Esophagus squamous epithelium (tissue), 5 donors: ENCODE data around the gene CNGB1. TPM values are rescaled to one million over a fixed set of nuclear protein-coding genes. Genes with fewer than 3 reads are reported as not detected.

Source experiments
- DNase-seq: peaks from one replicate; lab custom pipeline; 2025; lab: John Stamatoyannopoulos, UW
- H3K27ac ChIP-seq, 4 donors: fragments of 200-600 bp; sonication (generic); one replicate each; pipeline ENCODE4 v1.5.1; 2016 to 2019; ENCODE audit warnings: mild to moderate bottlenecking in 1 of 4
- H3K27me3 ChIP-seq, 4 donors: fragments of 200-600 bp; sonication (generic); 1 replicate in 3 of 4; 2 replicates in 1 of 4; pipeline versions ENCODE4 v1.5.1 to v1.6.0; 2017 to 2021; ENCODE audit warnings: antibody characterized with exemption in 1 of 4
- H3K36me3 ChIP-seq, 3 donors: fragments of 200-600 bp; sonication (generic); one replicate each; pipeline ENCODE4 v1.5.1; 2016 to 2019
- H3K4me1 ChIP-seq, 3 donors: fragments of 200-600 bp; sonication (generic); one replicate each; pipeline ENCODE4 v1.5.1; 2017 to 2019
- H3K4me3 ChIP-seq, 4 donors: fragments of 200-600 bp; sonication (generic); 1 replicate in 3 of 4; 2 replicates in 1 of 4; pipeline ENCODE4 v1.5.1; 2016 to 2019; ENCODE audit warnings: mild to moderate bottlenecking in 2 of 4, moderate library complexity in 1 of 4
- H3K9me3 ChIP-seq, 3 donors: fragments of 200-600 bp; sonication (generic); one replicate each; pipeline ENCODE4 v1.5.1; 2016 to 2019
- POLR2A ChIP-seq, 4 donors: fragments of 450-650 bp; IDR thresholded peaks; one replicate each; pipeline ENCODE4 v1.6.1; 2017; ENCODE audit warnings: antibody characterized with exemption in 4 of 4, mild to moderate bottlenecking in 4 of 4, moderate library complexity in 3 of 4
- WGBS, 2 donors: methylation state at CpG; one replicate each; pipeline ENCODE4 v1.1.5; 2018; 5-methylcytosine and 5-hydroxymethylcytosine counted together
- intact Hi-C: fragments of 100-400 bp; cut with DNase I; formaldehyde crosslinking; loops from one replicate; pipeline ENCODE4 v1.15.0; 2022
- total RNA-seq, 4 donors: library from RNA; depleted of rRNA; stranded (reverse); fragments of >200 nt; gene quantifications; one replicate each; pipeline ENCODE4 v1.1.0, GENCODE V29; 2016
- TF ChIP-seq, protein P1 (sequence below), 6 experiments: fragments of 450-650 bp in 4 of 6; fragments of 200-600 bp in 2 of 6; sonication (generic) in 2 of 6; IDR thresholded peaks; one replicate each; pipeline ENCODE4 v1.5.1; 2016 to 2019; ENCODE audit warnings: antibody characterized with exemption in 6 of 6, mild to moderate bottlenecking in 4 of 6, moderate library complexity in 4 of 6
- donor health status: DM: yes; HTN: yes; CAD: no.

CNGB1 gene
- total RNA-seq, 4 donors from 2014 or later, result 0.04 TPM; not detected in 3

DNA sequence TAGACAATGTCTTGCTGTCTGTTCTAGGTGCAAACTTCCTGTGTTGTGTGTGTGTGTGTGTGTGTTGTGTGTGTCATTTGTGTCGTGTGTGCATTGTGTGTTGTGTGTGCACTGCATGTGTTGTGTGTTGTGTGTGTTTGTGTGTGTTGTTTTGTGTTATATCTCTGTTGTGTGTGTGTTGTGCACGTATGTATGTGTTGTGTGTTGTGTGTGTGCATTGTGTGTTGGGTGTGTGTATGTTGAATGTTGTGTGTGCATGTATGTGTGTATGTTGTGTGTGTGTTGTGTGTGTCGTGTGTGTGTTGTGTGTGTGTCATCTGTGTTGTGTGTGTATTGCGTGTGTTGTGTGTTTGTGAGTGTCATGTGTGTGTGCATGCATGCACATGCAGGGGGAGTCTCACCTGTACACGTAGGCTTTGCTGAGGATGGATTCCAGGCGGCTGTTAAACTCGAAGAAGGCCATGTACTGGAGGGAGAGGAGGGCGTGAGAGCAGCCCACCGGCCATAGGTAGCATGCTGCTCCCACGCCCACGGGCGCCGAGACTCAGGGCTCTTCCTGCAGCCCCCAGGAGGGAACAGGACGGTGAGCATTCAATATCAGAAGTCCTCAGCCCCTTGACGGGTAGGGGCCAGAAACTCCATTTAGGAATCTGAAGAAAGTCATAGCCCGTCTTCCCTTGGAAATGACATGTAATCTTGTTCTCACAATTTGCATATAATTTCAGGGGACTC, 58.2 kb downstream of the CNGB1 start:
- peaks cover 0 to 10% (median 0%) of the 10 kb centered on the region in 4 donors for H3K27me3 ChIP-seq
- 81 to 82% methylated on average over 13 to 16 of the region's 16 CpGs for WGBS, 2 donors
- H3K27ac ChIP-seq, result no peak overlapping the region
- no peaks in the 10 kb centered on the region for H3K36me3 ChIP-seq
- no peak for DNase-seq
- intact Hi-C loops, result no loop called here
- no peaks in the 10 kb centered on the region for H3K4me1 ChIP-seq
- H3K9me3 ChIP-seq, result no peaks in the 10 kb centered on the region
- TF ChIP-seq, protein P1, sequence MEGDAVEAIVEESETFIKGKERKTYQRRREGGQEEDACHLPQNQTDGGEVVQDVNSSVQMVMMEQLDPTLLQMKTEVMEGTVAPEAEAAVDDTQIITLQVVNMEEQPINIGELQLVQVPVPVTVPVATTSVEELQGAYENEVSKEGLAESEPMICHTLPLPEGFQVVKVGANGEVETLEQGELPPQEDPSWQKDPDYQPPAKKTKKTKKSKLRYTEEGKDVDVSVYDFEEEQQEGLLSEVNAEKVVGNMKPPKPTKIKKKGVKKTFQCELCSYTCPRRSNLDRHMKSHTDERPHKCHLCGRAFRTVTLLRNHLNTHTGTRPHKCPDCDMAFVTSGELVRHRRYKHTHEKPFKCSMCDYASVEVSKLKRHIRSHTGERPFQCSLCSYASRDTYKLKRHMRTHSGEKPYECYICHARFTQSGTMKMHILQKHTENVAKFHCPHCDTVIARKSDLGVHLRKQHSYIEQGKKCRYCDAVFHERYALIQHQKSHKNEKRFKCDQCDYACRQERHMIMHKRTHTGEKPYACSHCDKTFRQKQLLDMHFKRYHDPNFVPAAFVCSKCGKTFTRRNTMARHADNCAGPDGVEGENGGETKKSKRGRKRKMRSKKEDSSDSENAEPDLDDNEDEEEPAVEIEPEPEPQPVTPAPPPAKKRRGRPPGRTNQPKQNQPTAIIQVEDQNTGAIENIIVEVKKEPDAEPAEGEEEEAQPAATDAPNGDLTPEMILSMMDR (IDR thresholded peaks at IDR 0.05), result no peak
- TF ChIP-seq POLR2A (IDR thresholded peaks at IDR 0.05), result no peak
- no peak overlapping the region for H3K4me3 ChIP-seq

DNA sequence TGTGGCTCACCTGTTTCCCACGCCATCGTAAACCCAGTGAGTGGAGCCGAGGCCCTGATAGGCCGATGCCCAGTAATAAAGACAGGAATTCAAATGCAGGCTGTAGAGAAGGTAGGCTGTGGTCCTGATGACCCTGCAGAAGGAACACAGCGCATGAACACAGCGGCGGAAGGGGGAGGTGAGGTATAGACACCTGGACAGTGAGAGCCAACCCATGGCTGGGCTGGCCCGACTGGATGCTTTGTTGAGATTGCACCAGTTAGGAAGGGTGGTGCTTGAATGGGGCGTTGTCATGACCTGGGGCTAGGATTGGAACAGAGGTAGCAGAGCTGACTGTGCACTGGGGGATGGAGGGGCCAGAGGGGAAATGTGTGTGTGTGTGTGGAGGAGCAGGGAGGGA, 59.2 kb downstream of the CNGB1 start:
- no peak for TF ChIP-seq POLR2A (IDR thresholded peaks at IDR 0.05)
- TF ChIP-seq, protein P1 (IDR thresholded peaks at IDR 0.05), result no peak
- intact Hi-C loops, result no loop called here
- Histone ChIP-seq H3K4me3 (no peak overlapping the region), H3K9me3 (no peaks in the 10 kb centered on the region), H3K27ac (no peak overlapping the region), H3K27me3 (peaks cover 0 to 14% (median 0%) of the 10 kb centered on the region in 4 donors), H3K4me1 (peaks cover 0 to 2% (median 0%) of the 10 kb centered on the region in 3 donors), H3K36me3 (no peaks in the 10 kb centered on the region)
- no peak for DNase-seq
- WGBS, 2 donors, result 76 to 81% methylated on average over 9 of the region's 9 CpGs

DNA sequence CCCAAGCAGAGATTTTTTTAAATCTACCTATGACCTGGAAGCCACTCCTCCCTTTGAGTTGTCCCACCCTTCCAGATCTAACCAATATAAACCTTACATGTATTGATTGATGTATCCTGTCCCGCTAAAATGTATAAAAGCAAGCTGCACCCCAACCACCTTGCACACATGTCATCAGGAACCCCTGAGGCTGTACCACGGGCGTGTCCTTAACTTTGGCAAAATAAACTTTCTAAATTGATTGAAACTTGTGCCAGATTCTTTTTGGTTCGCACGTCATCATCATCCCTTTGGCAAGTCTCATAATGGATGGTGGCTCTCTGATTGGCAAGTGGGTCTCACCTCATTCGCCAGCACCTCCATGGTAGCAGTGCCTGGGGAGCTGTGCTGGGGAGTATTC, 60.2 kb downstream of the CNGB1 start:
- 27 to 51% methylated on average over 5 to 6 of the region's 6 CpGs for WGBS, 2 donors

DNA sequence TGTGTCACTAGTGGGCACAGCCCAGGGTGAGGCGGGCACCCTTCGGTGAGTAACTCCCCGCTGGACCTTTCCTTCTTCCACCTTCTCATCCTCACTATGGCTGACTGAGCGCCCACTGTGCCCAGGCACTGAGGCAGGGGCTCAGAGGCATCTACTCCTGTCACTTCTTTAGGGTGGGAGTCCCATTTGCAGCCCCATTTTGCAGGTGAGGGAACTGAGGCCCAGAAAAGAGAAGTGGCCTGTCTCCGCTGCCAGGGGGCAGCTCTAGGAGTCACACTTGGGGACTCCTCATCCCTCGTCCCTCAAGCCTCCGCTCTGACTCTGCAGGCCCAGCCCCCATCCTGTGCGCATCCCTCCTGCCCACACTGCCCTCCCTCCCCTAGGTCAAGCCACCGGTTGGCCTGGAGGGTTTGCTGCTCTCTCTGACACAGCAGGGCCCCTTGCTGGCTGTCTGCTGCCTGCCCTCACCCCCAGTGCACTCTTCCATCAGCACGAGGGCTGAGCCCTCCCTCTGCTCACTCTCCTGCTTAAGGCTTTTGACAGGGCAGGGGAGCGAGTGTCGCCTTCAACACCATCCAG, 62.4 kb downstream of the CNGB1 start:
- Histone ChIP-seq H3K27ac (no peak overlapping the region), H3K27me3 (peaks cover 0 to 43% (median under 1%) of the 10 kb centered on the region in 4 donors), H3K4me3 (no peak overlapping the region), H3K9me3 (no peaks in the 10 kb centered on the region), H3K4me1 (peaks cover 0 to 6% (median 5%) of the 10 kb centered on the region in 3 donors), H3K36me3 (no peaks in the 10 kb centered on the region)
- DNase-seq, result no peak
- intact Hi-C loops, result no loop called here
- no peak for TF ChIP-seq POLR2A (IDR thresholded peaks at IDR 0.05)
- TF ChIP-seq, protein P1 (IDR thresholded peaks at IDR 0.05), result no peak
- 75 to 82% methylated on average over 7 to 9 of the region's 12 CpGs for WGBS, 2 donors

More for the DNA sequence above, 60.2 kb downstream of the CNGB1 start:
- no peaks in the 10 kb centered on the region for H3K9me3 ChIP-seq
- H3K36me3 ChIP-seq, result no peaks in the 10 kb centered on the region
- H3K4me1 ChIP-seq, result peaks cover 0 to 6% (median 5%) of the 10 kb centered on the region in 3 donors
- no peak overlapping the region for H3K27ac ChIP-seq
- intact Hi-C loops, result no loop called here
- H3K4me3 ChIP-seq, result no peak overlapping the region
- H3K27me3 ChIP-seq, result peaks cover 0 to 25% (median 0%) of the 10 kb centered on the region in 4 donors
- DNase-seq, result no peak
- TF ChIP-seq, protein P1 (IDR thresholded peaks at IDR 0.05), result no peak
- TF ChIP-seq POLR2A (IDR thresholded peaks at IDR 0.05), result no peak
